Thymus (tissue), 11 donors: ENCODE results near the gene STX18. TPM values are rescaled to one million over a fixed set of nuclear protein-coding genes. Genes with fewer than 3 reads are reported as not detected.
"Not testable (repeated sequence)": the region's sequence is repeated elsewhere in the genome, so short reads cannot be mapped to it uniquely, and the experiment has no call there.

Experiments used
- DNase-seq, 9 donors: peaks; one replicate each; pipeline ENCODE4 v3.0.0-alpha.2; 2013; ENCODE audit warnings: low spot score in 9 of 9, low read depth in 6 of 9, missing footprints in 1 of 9
- H3K27ac ChIP-seq, 2 donors: one replicate each; pipeline ENCODE4 v1.5.1; 2013; ENCODE audit warnings: control low read depth in 1 of 2, low read depth in 1 of 2, low read length in 1 of 2, mild to moderate bottlenecking in 1 of 2, moderate library complexity in 1 of 2
- H3K27me3 ChIP-seq, 2 donors: one replicate each; pipeline ENCODE4 v1.5.1; 2013; ENCODE audit warnings: low read length in 1 of 2; ENCODE audit not compliant: control insufficient read depth in 2 of 2, insufficient read depth in 1 of 2
- H3K36me3 ChIP-seq, 2 donors: one replicate each; pipeline ENCODE4 v1.5.1; 2013; ENCODE audit warnings: low read length in 1 of 2, mild to moderate bottlenecking in 1 of 2, moderate library complexity in 1 of 2; ENCODE audit not compliant: control insufficient read depth in 2 of 2, insufficient read depth in 2 of 2
- H3K4me1 ChIP-seq, 2 donors: one replicate each; pipeline ENCODE4 v1.5.1; 2013; ENCODE audit warnings: low read length in 2 of 2; ENCODE audit not compliant: control insufficient read depth in 2 of 2, insufficient read depth in 2 of 2
- H3K4me3 ChIP-seq, 2 donors: one replicate each; pipeline ENCODE4 v1.5.1; 2013; ENCODE audit warnings: low read length in 2 of 2, control low read depth in 1 of 2, mild to moderate bottlenecking in 1 of 2
- H3K9me3 ChIP-seq, 2 donors: one replicate each; pipeline ENCODE4 v1.5.1; 2013; ENCODE audit warnings: low read length in 1 of 2, mild to moderate bottlenecking in 1 of 2; ENCODE audit not compliant: control insufficient read depth in 2 of 2, insufficient read depth in 1 of 2
- WGBS: extraction: QIAGEN DNeasy Blood & Tissue Kit; methylation state at CpG from one replicate; pipeline ENCODE4 v1.1.7; 2013; 5-methylcytosine and 5-hydroxymethylcytosine counted together
- polyA plus RNA-seq: library from polyadenylated mRNA; stranded (reverse); fragments of 200-250 nt; gene quantifications from one replicate; pipeline ENCODE4 v1.2.3, GENCODE V29; 2013
- total RNA-seq: library from RNA; stranded (reverse); fragments of 120-200 nt; gene quantifications from one replicate; pipeline ENCODE4 v1.2.4, GENCODE V29; 2013
- donor health status: healthy.

The STX18 gene
- total and polyA plus RNA-seq, 2 donors: 27.8 to 33.1 TPM

DNA sequence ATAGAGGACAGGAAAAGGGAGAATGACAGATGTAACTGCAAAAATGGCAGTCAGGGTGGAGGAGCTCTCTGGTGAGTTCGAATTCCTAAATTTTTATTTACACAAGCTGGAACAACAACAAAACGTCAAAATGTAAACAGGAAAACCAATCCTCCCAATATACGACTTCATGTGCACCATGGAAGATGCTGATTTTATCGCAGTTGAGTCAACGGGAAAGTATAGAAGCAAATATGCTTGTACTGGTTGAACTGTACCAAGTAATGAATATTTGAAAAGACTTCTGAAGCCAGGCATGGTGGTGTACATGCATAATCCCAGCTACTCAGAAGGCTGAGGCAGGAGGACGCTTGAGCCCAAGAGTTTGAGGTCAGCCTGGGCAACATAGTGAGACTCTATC, 15.4 kb downstream of the STX18 start:
- H3K27me3 ChIP-seq: no peaks in the 10 kb centered on the region
- H3K36me3 ChIP-seq: no peaks in the 10 kb centered on the region
- no peak overlapping the region for H3K4me3 ChIP-seq
- no peaks in the 10 kb centered on the region for H3K9me3 ChIP-seq
- no peak overlapping the region for H3K27ac ChIP-seq
- peaks cover 0 to 3% of the 10 kb centered on the region in 2 donors for H3K4me1 ChIP-seq
- DNase-seq: no peak
- WGBS: 97% methylated on average over 6 of the region's 6 CpGs

DNA sequence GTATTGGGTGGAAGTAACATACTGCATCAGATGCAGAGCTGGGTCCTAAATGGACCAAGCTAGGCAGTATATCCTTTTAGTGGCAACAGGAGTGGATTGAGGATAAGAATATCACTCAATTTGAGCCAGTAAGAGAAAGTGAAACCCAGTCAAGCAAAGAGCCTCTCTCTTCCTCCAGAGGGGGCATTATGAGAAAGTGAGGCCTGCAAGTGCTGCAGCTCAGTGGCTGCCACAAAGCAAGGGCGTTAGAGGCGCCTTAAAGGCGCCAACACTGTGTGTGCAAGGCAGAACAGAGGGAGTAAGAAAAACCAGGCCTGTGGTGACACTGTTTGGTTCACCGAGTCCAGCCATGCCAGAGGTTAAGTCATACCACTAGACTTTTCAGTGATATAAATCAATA, 17.5 kb downstream of the STX18 start:
- peak overlapping the region in 1 of 2 donors; percentile 32 for H3K27ac ChIP-seq
- H3K36me3 ChIP-seq: no peaks in the 10 kb centered on the region
- peaks cover 0 to 3% of the 10 kb centered on the region in 2 donors for H3K4me1 ChIP-seq
- DNase-seq: peak in 4 of 9 donors; percentile 15 to 54 (median 33)
- H3K27me3 ChIP-seq: no peaks in the 10 kb centered on the region
- H3K4me3 ChIP-seq: no peak overlapping the region
- H3K9me3 ChIP-seq: no peaks in the 10 kb centered on the region
- 97% methylated on average over 4 of the region's 4 CpGs for WGBS

DNA sequence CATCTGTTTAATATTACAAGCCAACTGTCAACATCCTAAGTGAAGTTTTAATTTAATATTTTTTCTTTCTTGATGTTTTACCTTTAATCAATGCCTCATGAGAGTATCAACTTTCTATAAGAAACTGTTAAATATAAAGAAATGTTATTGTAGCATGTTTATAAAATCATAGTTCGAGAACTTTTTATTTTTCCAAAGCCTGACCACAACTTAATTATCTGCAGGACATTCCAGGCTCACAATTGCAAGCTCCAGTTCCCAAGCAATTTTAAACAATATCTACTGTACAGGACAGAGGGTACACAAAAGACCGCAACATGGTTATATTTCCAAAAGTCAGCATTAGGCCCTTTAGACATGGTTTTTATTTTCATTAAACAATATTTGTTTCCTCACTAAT, 20.1 kb downstream of the STX18 start:
- no peak overlapping the region for H3K27ac ChIP-seq
- DNase-seq: no peak
- H3K4me3 ChIP-seq: no peak overlapping the region
- no peaks in the 10 kb centered on the region for H3K27me3 ChIP-seq
- WGBS: 97% methylated on average over 2 of the region's 2 CpGs
- H3K9me3 ChIP-seq: no peaks in the 10 kb centered on the region
- peaks cover 0 to 3% of the 10 kb centered on the region in 2 donors for H3K4me1 ChIP-seq
- H3K36me3 ChIP-seq: no peaks in the 10 kb centered on the region

- DNase-seq: no peak
- no peak overlapping the region for H3K4me3 ChIP-seq
- no peaks in the 10 kb centered on the region for H3K9me3 ChIP-seq
- 96% methylated on average over 3 of the region's 3 CpGs for WGBS
- H3K27me3 ChIP-seq: no peaks in the 10 kb centered on the region
- H3K4me1 ChIP-seq: peaks cover 0 to 3% of the 10 kb centered on the region in 2 donors
- H3K27ac ChIP-seq: no peak overlapping the region
- H3K36me3 ChIP-seq: no peaks in the 10 kb centered on the region
Measured at GRCh38 chr4:4521136-4521535, 20.7 kb downstream of the STX18 start.

DNA sequence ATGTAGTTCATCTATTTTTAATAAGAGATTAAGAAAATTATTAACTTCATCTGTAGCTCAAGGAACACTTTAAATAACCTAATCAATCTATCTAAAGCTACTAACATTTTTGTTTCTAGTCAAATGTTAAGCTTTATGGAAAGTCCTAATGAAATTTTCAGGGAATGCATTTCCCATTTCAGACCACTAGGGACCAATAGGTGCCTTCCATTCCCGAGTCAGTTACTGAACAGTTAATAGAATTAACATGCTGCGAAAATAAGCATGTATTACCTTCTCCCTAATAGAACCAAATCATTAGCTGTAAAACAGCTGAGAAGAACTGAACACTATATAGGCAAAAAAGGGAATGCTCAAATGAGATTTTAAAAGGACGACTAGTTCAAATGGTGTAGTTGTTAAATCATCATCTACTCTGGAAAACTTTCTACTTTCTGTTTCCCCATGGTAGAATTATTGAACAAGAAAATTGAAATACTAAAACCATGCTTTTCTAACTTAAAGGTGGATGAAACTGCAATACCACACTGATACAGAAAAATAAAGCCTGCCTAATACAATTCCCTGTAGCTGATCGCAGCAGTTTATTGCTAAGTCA, 22.5 kb downstream of the STX18 start:
- Histone ChIP-seq H3K4me1 (peaks cover 0 to 3% of the 10 kb centered on the region in 2 donors), H3K9me3 (no peaks in the 10 kb centered on the region), H3K27ac (no peak overlapping the region), H3K4me3 (no peak overlapping the region), H3K36me3 (no peaks in the 10 kb centered on the region), H3K27me3 (no peaks in the 10 kb centered on the region)
- no peak for DNase-seq
- 92% methylated on average over 4 of the region's 4 CpGs for WGBS

DNA sequence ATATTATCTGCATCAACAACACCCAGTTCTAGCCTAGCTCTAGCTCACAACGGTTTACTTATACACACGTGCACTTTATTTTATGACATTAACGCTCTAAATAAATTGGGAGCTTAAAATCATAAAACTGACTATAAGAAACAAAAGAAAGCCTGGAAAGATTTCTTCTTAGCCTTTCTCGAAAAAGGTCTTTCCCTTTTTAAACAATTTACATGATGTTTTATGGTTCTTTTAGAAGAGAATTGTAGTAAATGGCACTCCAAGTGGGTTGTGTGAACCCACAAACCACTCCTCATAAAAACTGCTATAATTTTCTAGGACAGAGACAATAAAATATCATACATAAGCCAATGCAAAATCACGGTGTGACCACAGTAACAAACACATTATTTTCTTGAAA, 23.1 kb downstream of the STX18 start:
- no peaks in the 10 kb centered on the region for H3K9me3 ChIP-seq
- no peaks in the 10 kb centered on the region for H3K27me3 ChIP-seq
- no peaks in the 10 kb centered on the region for H3K36me3 ChIP-seq
- H3K4me3 ChIP-seq: no peak overlapping the region
- H3K4me1 ChIP-seq: no peaks in the 10 kb centered on the region
- H3K27ac ChIP-seq: no peak overlapping the region
- WGBS: 95% methylated on average over 5 of the region's 5 CpGs
- DNase-seq: no peak

- no peaks in the 10 kb centered on the region for H3K9me3 ChIP-seq
- H3K27ac ChIP-seq: no peak overlapping the region
- DNase-seq: no peak
- no peaks in the 10 kb centered on the region for H3K27me3 ChIP-seq
- H3K4me1 ChIP-seq: no peaks in the 10 kb centered on the region
- peaks cover 0 to 3% of the 10 kb centered on the region in 2 donors for H3K36me3 ChIP-seq
- H3K4me3 ChIP-seq: no peak overlapping the region
Measured at GRCh38 chr4:4514786-4515185, 27.1 kb downstream of the STX18 start.

DNA sequence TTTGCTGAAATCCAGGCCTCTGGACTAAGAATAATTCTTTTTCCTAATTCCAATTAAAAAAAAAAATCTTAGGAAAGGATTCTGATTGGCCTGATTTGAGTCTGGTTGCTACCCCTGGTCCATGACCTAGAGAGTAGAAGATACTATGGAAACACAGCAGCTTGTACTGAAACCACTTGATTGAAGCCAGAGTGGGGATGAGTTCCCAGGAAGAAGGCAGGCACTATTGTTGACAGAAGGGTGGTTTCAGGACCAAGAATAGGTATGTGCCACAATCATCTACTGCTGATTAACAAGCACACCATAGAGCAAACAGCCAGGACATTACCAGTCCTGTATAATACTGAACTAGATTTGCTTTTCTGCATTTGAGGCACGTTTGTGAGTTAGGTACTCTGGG, 29.6 kb downstream of the STX18 start:
- H3K4me1 ChIP-seq: no peaks in the 10 kb centered on the region
- 96% methylated on average over 1 of the region's 1 CpG for WGBS
- no peaks in the 10 kb centered on the region for H3K9me3 ChIP-seq
- no peak for DNase-seq
- no peak overlapping the region for H3K27ac ChIP-seq
- H3K36me3 ChIP-seq: peaks cover 0 to 5% of the 10 kb centered on the region in 2 donors
- H3K27me3 ChIP-seq: no peaks in the 10 kb centered on the region
- H3K4me3 ChIP-seq: no peak overlapping the region

- not testable (repeated sequence) for H3K27me3 ChIP-seq, H3K9me3 ChIP-seq
- WGBS: 97% methylated on average over 3 of the region's 3 CpGs
Measured at GRCh38 chr4:4510641-4511040, 31.2 kb downstream of the STX18 start.

DNA sequence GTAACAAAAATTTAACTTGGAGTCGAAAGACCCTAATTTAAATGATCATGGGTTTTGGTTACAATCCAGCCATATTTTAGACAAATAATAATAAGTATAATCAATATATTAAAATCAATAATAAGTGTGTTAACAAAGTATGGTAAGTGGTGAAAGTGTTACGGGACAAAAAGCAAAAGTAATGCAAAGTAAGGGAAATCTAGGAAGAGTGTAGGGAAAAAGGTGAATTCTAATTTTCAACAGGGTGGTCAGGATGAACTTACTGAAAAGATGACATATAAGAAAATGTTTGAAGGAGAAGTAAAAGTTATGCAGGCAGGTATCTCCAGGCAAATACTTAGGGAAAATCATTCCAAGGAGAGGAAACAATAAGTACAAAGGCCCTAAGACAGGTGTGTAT, 32.3 kb downstream of the STX18 start:
- Histone ChIP-seq H3K9me3 (no peaks in the 10 kb centered on the region), H3K36me3 (peaks cover 0 to 5% of the 10 kb centered on the region in 2 donors), H3K27ac (no peak overlapping the region), H3K4me1 (no peaks in the 10 kb centered on the region), H3K4me3 (no peak overlapping the region), H3K27me3 (no peaks in the 10 kb centered on the region)
- 98% methylated on average over 2 of the region's 2 CpGs for WGBS
- DNase-seq: no peak

More at GRCh38 chr4:4510641-4511040, 31.2 kb downstream of the STX18 start:
- H3K36me3 ChIP-seq, H3K27ac ChIP-seq, H3K4me3 ChIP-seq, H3K4me1 ChIP-seq, DNase-seq: not testable (repeated sequence)
